CD4-positive, alpha-beta T cell (primary cell): ENCODE data around the gene SNX30. TPM values are rescaled to one million over a fixed set of nuclear protein-coding genes. Genes with fewer than 3 reads are reported as not detected.

ENCODE experiments used
- ATAC-seq: fragments of 200-7000 bp; cut with Tn5 transposase; one replicate; pipeline ENCODE4 v1.10.0; 2022; ENCODE audit warnings: mild to moderate bottlenecking; ENCODE audit not compliant: poor library complexity
- CTCF ChIA-PET: fragments of 350-600 bp; sonication (Branson Sonifier 250); formaldehyde crosslinking; loops from one replicate; lab custom pipeline; 2021; ENCODE audit warnings: antibody characterized with exemption, inconsistent platforms; lab: Charles Lee
- POLR2A ChIA-PET: fragments of 350-600 bp; sonication (Branson Sonifier 250); formaldehyde crosslinking; loops from one replicate; lab custom pipeline; 2021; ENCODE audit warnings: antibody characterized with exemption, inconsistent platforms; lab: Charles Lee
- DNase-seq, 14 experiments: peaks; one replicate each; pipeline ENCODE4 v3.0.0-alpha.2; 2013 to 2020; ENCODE audit warnings: mixed read lengths in 2 of 14
- H3K27ac ChIP-seq, 2 donors: one replicate each; pipeline versions ENCODE4 v1.5.1 to v1.7.0; 2013; ENCODE audit warnings: low read length in 2 of 2, low read depth in 1 of 2, mild to moderate bottlenecking in 1 of 2
- H3K27me3 ChIP-seq, 2 experiments: 1 replicate in 1 of 2; 2 replicates in 1 of 2; pipeline versions ENCODE4 v1.6.1 to v1.7.0; 2013; ENCODE audit warnings: low read length in 2 of 2, control low read depth in 1 of 2, mild to moderate bottlenecking in 1 of 2, moderate library complexity in 1 of 2; ENCODE audit not compliant: insufficient read depth in 2 of 2, control insufficient read depth in 1 of 2
- H3K36me3 ChIP-seq: one replicate; pipeline ENCODE4 v1.6.1; 2013; ENCODE audit warnings: low read length, control low read depth; ENCODE audit not compliant: insufficient read depth
- H3K4me1 ChIP-seq: one replicate; pipeline ENCODE4 v1.6.1; 2013; ENCODE audit warnings: low read length, control low read depth; ENCODE audit not compliant: insufficient read depth
- H3K4me3 ChIP-seq: one replicate; pipeline ENCODE4 v1.5.1; 2013; ENCODE audit warnings: mild to moderate bottlenecking, low read length, moderate library complexity
- H3K9me3 ChIP-seq, 2 experiments: 1 replicate in 1 of 2; 2 replicates in 1 of 2; pipeline versions ENCODE4 v1.6.1 to v1.7.0; 2013; ENCODE audit warnings: low read length in 2 of 2, mild to moderate bottlenecking in 2 of 2, control low read depth in 1 of 2, moderate library complexity in 1 of 2; ENCODE audit not compliant: control insufficient read depth in 1 of 2, insufficient read depth in 1 of 2
- H3K27ac Mint-ChIP-seq: one replicate; pipeline ENCODE4 v1.8.0; 2020; ENCODE audit warnings: mixed read lengths
- H3K27me3 Mint-ChIP-seq: one replicate; pipeline ENCODE4 v1.8.0; 2021; ENCODE audit warnings: mixed read lengths
- H3K36me3 Mint-ChIP-seq: one replicate; pipeline ENCODE4 v1.8.0; 2021; ENCODE audit warnings: low read depth, mixed read lengths
- H3K4me1 Mint-ChIP-seq: one replicate; pipeline ENCODE4 v1.8.0; 2021; ENCODE audit warnings: low read depth, mixed read lengths
- H3K4me3 Mint-ChIP-seq: one replicate; pipeline ENCODE4 v1.8.0; 2020; ENCODE audit warnings: mild to moderate bottlenecking, mixed read lengths
- H3K9me3 Mint-ChIP-seq: one replicate; pipeline ENCODE4 v1.8.0; 2020; ENCODE audit warnings: mixed read lengths
- CTCF ChIP-seq: fragments of 200-600 bp; IDR thresholded peaks from one replicate; pipeline ENCODE4 v1.8.0; 2022; ENCODE audit warnings: antibody characterized with exemption, mild to moderate bottlenecking
- intact Hi-C, 2 experiments: fragments of 100-400 bp; cut with DNase I in 1 of 2; cut with micrococcal nuclease in 1 of 2; formaldehyde crosslinking; loops; one replicate each; pipeline versions ENCODE4 v1.15.1 to v1.9.0; 2023 to 2025; cut with DNase I, micrococcal nuclease
- total RNA-seq, 174 experiments: library from RNA in 2 of 174; stranded (reverse) in 2 of 174; gene quantifications; one replicate each; pipeline ENCODE4 v1.2.3 and lab custom pipeline; 2021 to 2026

Gene SNX30
- total RNA-seq, 2 experiments from 2014 or later = 5.2 to 5.8 TPM

DNA sequence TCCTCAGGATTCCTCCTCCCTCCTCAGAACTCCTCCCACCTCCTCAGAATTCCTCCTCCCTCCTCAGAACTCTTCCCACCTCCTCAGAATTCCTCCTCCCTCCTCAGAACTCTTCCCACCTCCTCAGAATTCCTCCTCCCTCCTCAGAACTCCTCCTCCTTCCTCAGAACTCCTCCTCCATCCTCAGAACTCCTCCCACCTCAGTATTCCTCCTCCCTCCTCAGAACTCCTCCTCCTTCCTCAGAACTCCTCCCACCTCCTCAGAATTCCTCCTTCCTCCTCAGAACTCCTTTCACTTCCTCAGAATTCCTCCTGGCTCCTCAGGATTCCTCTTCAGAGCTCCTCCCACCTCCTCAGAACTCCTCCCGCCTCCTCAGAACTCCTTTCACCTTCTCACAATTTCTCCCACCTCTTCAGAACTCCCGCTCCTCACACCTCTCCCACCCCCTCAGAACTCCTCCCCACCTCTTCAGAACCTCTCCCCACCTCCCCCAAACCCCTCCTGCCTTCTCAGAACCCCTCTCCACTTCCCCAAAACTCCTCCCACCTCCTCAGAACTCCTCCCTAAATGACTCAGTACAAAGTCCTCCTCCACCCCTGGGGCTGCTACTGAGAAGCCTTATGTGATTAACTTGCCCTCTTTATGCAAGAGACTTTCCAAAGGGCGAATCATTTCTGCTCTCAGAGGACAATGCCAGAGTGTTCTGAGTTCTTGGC lies 116.9 kb downstream of the SNX30 start:
- no peak for TF ChIP-seq CTCF

GRCh38 chr9:112868461-112868860 lies 117.9 kb downstream of the SNX30 start:
- H3K9me3 Mint-ChIP-seq = no peaks in the 10 kb centered on the region
- H3K36me3 Mint-ChIP-seq = peaks cover 68% of the 10 kb centered on the region
- no peak overlapping the region for H3K4me3 Mint-ChIP-seq
- DNase-seq (no peak), ATAC-seq (no peak)
- Histone ChIP-seq H3K4me3 (no peak overlapping the region), H3K27ac (no peak overlapping the region), H3K27me3 (no peaks in the 10 kb centered on the region), H3K9me3 (no peaks in the 10 kb centered on the region), H3K36me3 (peaks cover 15% of the 10 kb centered on the region), H3K4me1 (peaks cover 2% of the 10 kb centered on the region)
- ChIA-PET POLR2A (interaction anchor here (0.5 kb wide), 1 partner anchor 9 kb away, joined by 3 read pairs; no protein-coding TSS in a partner anchor), CTCF (interaction anchor here (0.5 kb wide), 1 partner anchor 1131 kb away, joined by 3 read pairs; no protein-coding TSS in a partner anchor)
- TF ChIP-seq CTCF = no peak
- no peaks in the 10 kb centered on the region for H3K4me1 Mint-ChIP-seq
- H3K27me3 Mint-ChIP-seq = no peaks in the 10 kb centered on the region
- intact Hi-C loops = no loop called here
- H3K27ac Mint-ChIP-seq = no peak overlapping the region

More for the DNA sequence above, 116.9 kb downstream of the SNX30 start:
- Mint-ChIP-seq H3K36me3 (peaks cover 69% of the 10 kb centered on the region), H3K4me1 (no peaks in the 10 kb centered on the region), H3K27me3 (no peaks in the 10 kb centered on the region), H3K4me3 (no peak overlapping the region), H3K9me3 (no peaks in the 10 kb centered on the region), H3K27ac (no peak overlapping the region)
- ChIA-PET POLR2A (no interaction called here), CTCF (interaction anchor here (0.5 kb wide), 1 partner anchor 1130 kb away, joined by 3 read pairs; no protein-coding TSS in a partner anchor)
- Histone ChIP-seq H3K4me3 (no peak overlapping the region), H3K27me3 (no peaks in the 10 kb centered on the region), H3K27ac (no peak overlapping the region), H3K9me3 (no peaks in the 10 kb centered on the region), H3K36me3 (peaks cover 20% of the 10 kb centered on the region), H3K4me1 (peaks cover 2% of the 10 kb centered on the region)
- DNase-seq (peak in 2 of 14 experiments; percentile 48 to 54), ATAC-seq (no peak)
- intact Hi-C loops = no loop called here

GRCh38 chr9:112869041-112869529 lies 118.5 kb downstream of the SNX30 start:
- Mint-ChIP-seq H3K36me3 (peaks cover 61% of the 10 kb centered on the region), H3K4me3 (no peak overlapping the region), H3K4me1 (no peaks in the 10 kb centered on the region), H3K9me3 (no peaks in the 10 kb centered on the region), H3K27ac (no peak overlapping the region), H3K27me3 (no peaks in the 10 kb centered on the region)
- ATAC-seq = no peak
- Histone ChIP-seq H3K27ac (no peak overlapping the region), H3K9me3 (no peaks in the 10 kb centered on the region), H3K4me1 (peaks cover 2% of the 10 kb centered on the region), H3K4me3 (no peak overlapping the region), H3K36me3 (peaks cover 15% of the 10 kb centered on the region), H3K27me3 (no peaks in the 10 kb centered on the region)
- intact Hi-C loops = no loop called here
- CTCF ChIA-PET = no interaction called here
- no peak for TF ChIP-seq CTCF
- POLR2A ChIA-PET = interaction anchor here (0.6 kb wide), 1 partner anchor 81 kb away, joined by 4 read pairs; no protein-coding TSS in a partner anchor
- no peak for DNase-seq
